Transverse colon (tissue), 4 donors: ENCODE results near the gene ENOX1. TPM values are rescaled to one million over a fixed set of nuclear protein-coding genes. Genes with fewer than 3 reads are reported as not detected.

Experiments
- DNase-seq: peaks from one replicate; pipeline ENCODE4 v3.0.0-alpha.2; 2019
- H3K27ac ChIP-seq, 4 donors: fragments of 200-600 bp; sonication (generic); 2 replicates each; pipeline ENCODE4 v1.5.1; 2016 to 2018; ENCODE audit warnings: inconsistent platforms in 4 of 4
- H3K27me3 ChIP-seq: fragments of 200-600 bp; sonication (generic); 2 replicates; pipeline ENCODE4 v1.5.1; 2017; ENCODE audit warnings: inconsistent platforms
- H3K36me3 ChIP-seq, 4 donors: fragments of 200-600 bp; sonication (generic); 2 replicates each; pipeline ENCODE4 v1.5.1; 2017 to 2019; ENCODE audit warnings: inconsistent platforms in 4 of 4
- H3K4me1 ChIP-seq, 4 donors: fragments of 200-600 bp; sonication (generic); 2 replicates each; pipeline ENCODE4 v1.5.1; 2017 to 2020; ENCODE audit warnings: inconsistent platforms in 4 of 4
- H3K4me3 ChIP-seq, 4 donors: fragments of 200-600 bp; sonication (generic); 1 replicate in 1 of 4; 2 replicates in 3 of 4; pipeline versions ENCODE4 v1.5.1 to v1.6.1; 2017 to 2019; ENCODE audit warnings: inconsistent platforms in 4 of 4
- H3K9me3 ChIP-seq, 2 donors: fragments of 200-600 bp; sonication (generic); 2 replicates each; pipeline ENCODE4 v1.5.1; 2017 to 2019; ENCODE audit warnings: inconsistent platforms in 2 of 2
- EP300 ChIP-seq: sonication (generic); formaldehyde crosslinking; IDR thresholded peaks from one replicate; pipeline ENCODE4 v1.6.1; 2017; ENCODE audit warnings: antibody characterized with exemption, low read depth
- POLR2A ChIP-seq: fragments of 450-650 bp; IDR thresholded peaks from one replicate; pipeline ENCODE4 v1.6.1; 2016; ENCODE audit warnings: antibody characterized with exemption, mild to moderate bottlenecking, moderate library complexity
- POLR2AphosphoS5 ChIP-seq, 3 donors: sonication (generic); formaldehyde crosslinking; IDR thresholded peaks; one replicate each; pipeline ENCODE4 v1.6.1; 2016; ENCODE audit warnings: antibody characterized with exemption in 3 of 3
- WGBS, 2 donors: methylation state at CpG; one replicate each; pipeline ENCODE4 v1.1.5; 2018; ENCODE audit warnings: low coverage in 1 of 2; 5-methylcytosine and 5-hydroxymethylcytosine counted together
- in situ Hi-C, 4 donors: fragments of 200-750 bp; cut with MboI; loops; one replicate each; pipeline versions ENCODE4 v1.15.0 to v1.15.1; 2017; ENCODE audit warnings: low sequenced_read_pairs in 3 of 4, low pct_ligation_motif_present in 1 of 4, low pct_unique_long_range_greater_than_20kb in 1 of 4
- intact Hi-C: fragments of 100-400 bp; cut with DNase I; formaldehyde crosslinking; loops from one replicate; pipeline ENCODE4 v1.15.1; 2023; ENCODE audit warnings: low total_unique reads
- total RNA-seq, 4 donors: library from RNA; depleted of rRNA; stranded (reverse); fragments of >200 nt; gene quantifications; one replicate each; pipeline ENCODE4 v1.1.0, GENCODE V29; 2016
- TF ChIP-seq, protein P1 (sequence below), 5 experiments: fragments of 200-600 bp in 3 of 5; fragments of 450-650 bp in 2 of 5; sonication (generic) in 3 of 5; IDR thresholded peaks; 1 replicate in 2 of 5; 2 replicates in 3 of 5; pipeline ENCODE4 v1.5.1; 2016 to 2017; ENCODE audit warnings: antibody characterized with exemption in 5 of 5, inconsistent platforms in 3 of 5, mild to moderate bottlenecking in 2 of 5, moderate library complexity in 1 of 5

ENOX1 gene
- total RNA-seq, 4 donors from 2014 or later, result 1.5 to 6.4 (median 2.2) TPM

DNA sequence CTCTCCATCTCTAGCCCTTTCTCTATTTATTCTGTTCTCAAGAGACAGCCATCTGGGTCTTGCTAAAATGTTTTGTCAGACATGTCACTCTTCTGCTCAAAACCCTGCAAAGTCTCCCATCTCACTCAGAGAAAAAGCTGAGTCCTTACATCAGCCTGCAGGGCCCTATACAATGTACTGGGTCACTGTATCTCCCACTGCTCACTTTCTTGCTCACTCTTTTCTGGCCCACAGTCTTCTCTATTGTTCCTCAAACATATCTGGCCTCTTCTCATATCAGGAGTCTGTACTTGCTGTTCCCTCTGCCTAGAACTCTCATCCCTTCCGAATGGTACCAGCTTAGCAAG lies 189.2 kb downstream of the ENOX1 start:
- Histone ChIP-seq H3K36me3 (no peaks in the 10 kb centered on the region), H3K4me1 (no peaks in the 10 kb centered on the region), H3K27ac (no peak overlapping the region), H3K4me3 (no peak overlapping the region), H3K9me3 (no peaks in the 10 kb centered on the region), H3K27me3 (no peaks in the 10 kb centered on the region)
- in situ Hi-C loops (no loop called here), intact Hi-C loops (no loop called here)
- TF ChIP-seq EP300 (no peak), POLR2AphosphoS5 (IDR thresholded peaks at IDR 0.05) (no peak), POLR2A (no peak)
- TF ChIP-seq, protein P1, sequence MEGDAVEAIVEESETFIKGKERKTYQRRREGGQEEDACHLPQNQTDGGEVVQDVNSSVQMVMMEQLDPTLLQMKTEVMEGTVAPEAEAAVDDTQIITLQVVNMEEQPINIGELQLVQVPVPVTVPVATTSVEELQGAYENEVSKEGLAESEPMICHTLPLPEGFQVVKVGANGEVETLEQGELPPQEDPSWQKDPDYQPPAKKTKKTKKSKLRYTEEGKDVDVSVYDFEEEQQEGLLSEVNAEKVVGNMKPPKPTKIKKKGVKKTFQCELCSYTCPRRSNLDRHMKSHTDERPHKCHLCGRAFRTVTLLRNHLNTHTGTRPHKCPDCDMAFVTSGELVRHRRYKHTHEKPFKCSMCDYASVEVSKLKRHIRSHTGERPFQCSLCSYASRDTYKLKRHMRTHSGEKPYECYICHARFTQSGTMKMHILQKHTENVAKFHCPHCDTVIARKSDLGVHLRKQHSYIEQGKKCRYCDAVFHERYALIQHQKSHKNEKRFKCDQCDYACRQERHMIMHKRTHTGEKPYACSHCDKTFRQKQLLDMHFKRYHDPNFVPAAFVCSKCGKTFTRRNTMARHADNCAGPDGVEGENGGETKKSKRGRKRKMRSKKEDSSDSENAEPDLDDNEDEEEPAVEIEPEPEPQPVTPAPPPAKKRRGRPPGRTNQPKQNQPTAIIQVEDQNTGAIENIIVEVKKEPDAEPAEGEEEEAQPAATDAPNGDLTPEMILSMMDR (IDR thresholded peaks at IDR 0.05), result no peak
- DNase-seq, result no peak
- 89 to 100% methylated on average over 1 of the region's 1 CpG for WGBS, 2 donors

DNA sequence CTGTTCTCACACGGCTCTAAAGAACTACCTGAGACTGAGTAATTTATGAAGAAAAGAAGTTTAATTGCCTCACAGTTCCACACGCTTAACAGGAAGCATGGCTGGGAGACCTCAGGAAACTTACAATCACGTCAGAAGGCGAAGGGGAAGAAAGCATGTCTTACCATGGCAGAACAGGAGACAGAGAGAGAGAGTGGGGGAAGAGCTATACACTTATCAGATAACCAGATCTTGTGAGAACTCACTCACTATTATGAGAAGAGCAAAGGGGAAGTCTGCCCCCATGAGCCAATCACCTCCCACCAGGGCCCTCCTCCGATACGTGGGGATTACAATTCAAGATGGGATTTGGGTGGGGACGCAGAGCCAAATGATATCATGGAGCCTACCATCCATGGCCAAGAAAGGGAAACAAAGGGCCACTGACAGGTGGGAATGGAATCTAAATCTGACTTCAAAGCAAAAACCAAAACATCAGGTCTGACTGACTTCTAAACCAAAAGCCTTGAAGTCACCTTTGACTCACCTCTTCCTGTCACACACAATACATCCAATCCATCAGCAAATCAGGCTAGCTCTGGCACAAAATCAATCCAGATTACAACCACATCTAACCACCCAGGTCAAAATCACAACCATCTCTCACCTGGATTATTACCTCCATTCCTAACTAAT lies 189.7 kb downstream of the ENOX1 start:
- no peaks in the 10 kb centered on the region for H3K9me3 ChIP-seq
- H3K27me3 ChIP-seq, result no peaks in the 10 kb centered on the region
- H3K27ac ChIP-seq, result no peak overlapping the region
- H3K4me1 ChIP-seq, result no peaks in the 10 kb centered on the region
- TF ChIP-seq EP300 (no peak), POLR2A (no peak)
- TF ChIP-seq, protein P1 (IDR thresholded peaks at IDR 0.05), result no peak
- 76 to 79% methylated on average over 7 of the region's 7 CpGs for WGBS, 2 donors
- DNase-seq, result no peak
- H3K4me3 ChIP-seq, result no peak overlapping the region
- in situ Hi-C loops (no loop called here), intact Hi-C loops (no loop called here)
- no peaks in the 10 kb centered on the region for H3K36me3 ChIP-seq

DNA sequence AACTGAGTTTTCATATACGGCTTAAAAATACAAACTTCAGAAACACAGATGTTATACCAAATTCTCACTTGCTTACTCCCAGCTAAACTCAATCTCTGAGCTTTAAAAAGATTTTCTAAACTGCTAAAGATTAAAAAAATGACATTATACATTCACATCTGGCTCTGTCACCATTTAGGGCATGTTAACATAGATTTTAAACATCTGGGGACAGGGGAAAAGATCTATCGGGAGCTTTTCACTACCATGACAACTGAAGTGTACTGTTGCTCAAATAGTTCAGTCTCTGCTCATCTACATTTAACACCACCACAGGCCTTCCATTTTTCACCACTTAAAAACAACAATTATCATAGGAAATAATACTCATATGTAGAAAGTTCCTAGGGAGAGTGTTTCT lies 190.8 kb downstream of the ENOX1 start:
- Histone ChIP-seq H3K27me3 (no peaks in the 10 kb centered on the region), H3K4me3 (no peak overlapping the region), H3K36me3 (no peaks in the 10 kb centered on the region), H3K9me3 (no peaks in the 10 kb centered on the region), H3K27ac (no peak overlapping the region), H3K4me1 (no peaks in the 10 kb centered on the region)
- WGBS, 2 donors, result 87 to 90% methylated on average over 2 of the region's 2 CpGs
- intact Hi-C loops (no loop called here), in situ Hi-C loops (no loop called here)
- DNase-seq, result no peak
- no peak for TF ChIP-seq EP300
- no peak for TF ChIP-seq POLR2AphosphoS5 (IDR thresholded peaks at IDR 0.05)
- TF ChIP-seq POLR2A, result no peak
- TF ChIP-seq, protein P1 (IDR thresholded peaks at IDR 0.05), result no peak

DNA sequence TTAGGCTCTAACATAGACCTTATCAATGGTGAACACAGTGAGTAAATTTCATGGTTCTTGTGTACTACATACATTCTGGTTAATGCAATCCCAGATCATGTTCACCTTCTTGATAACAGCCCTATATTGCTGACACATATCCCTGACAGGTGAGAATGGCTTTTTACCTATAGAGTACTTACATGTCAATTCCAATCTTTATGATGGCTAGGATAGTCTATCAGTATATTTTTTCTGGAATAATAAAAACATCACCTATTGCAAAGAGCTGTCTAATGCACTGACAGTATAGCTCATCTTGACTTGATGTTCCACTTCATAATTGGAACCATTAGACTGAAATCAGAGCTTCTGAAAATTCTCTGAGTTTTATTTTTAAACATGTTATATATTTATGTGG lies 199.4 kb downstream of the ENOX1 start:
- in situ Hi-C loops, result no loop called here
- no peak for DNase-seq
- no peak for TF ChIP-seq POLR2A
- no peak for TF ChIP-seq EP300
- TF ChIP-seq POLR2AphosphoS5 (IDR thresholded peaks at IDR 0.05), result no peak
- TF ChIP-seq, protein P1 (IDR thresholded peaks at IDR 0.05), result no peak

More for the DNA sequence above, 199.4 kb downstream of the ENOX1 start:
- no peak overlapping the region for H3K27ac ChIP-seq
- H3K9me3 ChIP-seq, result no peaks in the 10 kb centered on the region
- H3K4me3 ChIP-seq, result no peak overlapping the region
- no peaks in the 10 kb centered on the region for H3K36me3 ChIP-seq
- H3K27me3 ChIP-seq, result no peaks in the 10 kb centered on the region
- H3K4me1 ChIP-seq, result no peaks in the 10 kb centered on the region
- intact Hi-C loops, result no loop called here
